ENCODE results near the gene CCL21. TPM values are rescaled to one million over a fixed set of nuclear protein-coding genes. Genes with fewer than 3 reads are reported as not detected.

CCL21 gene
- total and polyA plus RNA-seq, 2 of the 4 experiments (the other 2 are of a cell fraction) = not detected

- Histone ChIP-seq H3K27me3 (ENCODE audit: control insufficient read depth, insufficient read depth, low read length) (peaks cover 32% of the 10 kb centered on the region), H3K4ac (ENCODE audit: low read depth, low read length) (no peak overlapping the region), H4K91ac (ENCODE audit: insufficient read depth, low read depth, low read length) (no peak overlapping the region), H4K8ac (ENCODE audit: low read depth in 2 of 2, low read length in 2 of 2) (no peak overlapping the region), H4K20me1 (ENCODE audit: insufficient read depth, low read length) (no peaks in the 10 kb centered on the region), H3K4me2 (ENCODE audit: low read depth, low read length) (no peak overlapping the region), H3K14ac (replicated peaks; ENCODE audit: low read depth, low read length) (no peak overlapping the region), H2AK9ac (replicated peaks; ENCODE audit: low read depth, low read length, poor library complexity) (no peak overlapping the region), H3K9me1 (ENCODE audit: insufficient read depth, low read length) (peaks cover 2% of the 10 kb centered on the region; the same call in 1 of the 2 replicates), H3K9ac (ENCODE audit: low read depth, low read length) (no peak overlapping the region), H3K23ac (ENCODE audit: low read depth, low read length) (no peak overlapping the region), H2BK5ac (ENCODE audit: low read depth, low read length, poor library complexity, severe bottlenecking) (no peak overlapping the region), H3K27ac (ENCODE audit: insufficient read depth, low read length) (no peak overlapping the region), H3K9me3 (ENCODE audit: control insufficient read depth, insufficient read depth, low read length) (no peaks in the 10 kb centered on the region), H3K79me1 (ENCODE audit: low read depth in 1 of 2, low read length in 2 of 2) (no peaks in the 10 kb centered on the region), H3K4me1 (ENCODE audit: control insufficient read depth, insufficient read depth, low read length) (no peaks in the 10 kb centered on the region; the same call in 1 of the 2 replicates), H3K56ac (ENCODE audit: extremely low read depth, insufficient read depth, low read length) (no peak overlapping the region), H2AK5ac (ENCODE audit: low read depth, low read length) (no peak overlapping the region), H2BK120ac (ENCODE audit: low read depth, low read length) (no peak overlapping the region), H3K36me3 (ENCODE audit: control insufficient read depth, insufficient read depth, low read length) (no peaks in the 10 kb centered on the region), H3K18ac (ENCODE audit: low read depth, low read length) (no peak overlapping the region), H4K5ac (ENCODE audit: low read depth, low read length) (no peak overlapping the region), H2BK15ac (ENCODE audit: low read depth, low read length) (no peak overlapping the region), H2AFZ (replicated peaks; ENCODE audit: low read length, poor library complexity) (no peak overlapping the region), H3K4me3 (ENCODE audit: insufficient read depth, low read depth, low read length) (no peak overlapping the region), H2BK20ac (ENCODE audit: low read depth, low read length) (no peak overlapping the region)
- ATAC-seq (ENCODE audit: low read depth) (no peak), DNase-seq (no peak)
- intact Hi-C loops (cut with micrococcal nuclease) (no loop called here), in situ Hi-C loops (cut with MboI; ENCODE audit: low sequenced_read_pairs) (no loop called here), dilution Hi-C loops (cut with HindIII; ENCODE audit: low sequenced_read_pairs, unreplicated experiment) (no loop called here)
- ChIA-PET POLR2A (ENCODE audit: unreplicated experiment) (no interaction called here), CTCF (interaction anchor here (0.6 to 2.8 kb wide), 2 partner anchors 14 to 23 kb away, joined by 4 to 14 read pairs; no protein-coding TSS in a partner anchor)
- no TSS peak for BruUV-seq (replicated peaks)
- WGBS, 2 experiments (ENCODE audit: extremely low coverage in 2 of 2, insufficient read length in 1 of 2) = 49% methylated on average over 5 of the region's 7 CpGs; no CpG with 5 or more reads in 1 of the 2 experiments
- TF ChIP-seq SMC3 (IDR thresholded peaks at IDR 0.05; ENCODE audit: low read depth, low read length) (no peak), CEBPB (IDR thresholded peaks at IDR 0.05; ENCODE audit: low read depth, low read length) (no peak), RFX5 (IDR thresholded peaks at IDR 0.05; ENCODE audit: low read depth, low read length) (no peak), ELK1 (IDR thresholded peaks at IDR 0.05; ENCODE audit: borderline replicate concordance, low read depth, low read length) (no peak), NFE2L2 (IDR thresholded peaks at IDR 0.05; ENCODE audit: low read depth, low read length) (no peak), POLR2A (IDR thresholded peaks at IDR 0.05; ENCODE audit: low read depth, low read length) (no peak), MAFK (IDR thresholded peaks at IDR 0.05; ENCODE audit: low read depth, low read length) (no peak), CHD1 (IDR thresholded peaks at IDR 0.05; ENCODE audit: low read depth, low read length) (no peak), CTCF (conservative IDR thresholded peaks at IDR 0.05; ENCODE audit: low read depth, low read length) (no peak), RCOR1 (IDR thresholded peaks at IDR 0.05; ENCODE audit: insufficient replicate concordance, low read length) (no peak)
These were observed 5.8 kb upstream of the CCL21 start for GRCh38 chr9:34715639-34716215.

All from IMR-90 (cell line).